GM18951 (cell line): ENCODE data around the gene GTF3C6.
A peak's percentile ranks its signal among the peaks of the same experiment; 100 is the strongest.

Experiments
- POLR2A ChIP-seq: IDR thresholded peaks from 4 replicates; pipeline ENCODE4 v1.6.1; 2011; ENCODE audit warnings: mild to moderate bottlenecking; ENCODE audit not compliant: insufficient read length, insufficient read depth; ENCODE audit errors: extremely low read depth
- in situ Hi-C: fragments of 300-500 bp; cut with MboI; formaldehyde crosslinking; loops from one replicate; pipeline ENCODE4 v1.12.0; 2022; ENCODE audit warnings: low sequenced_read_pairs, mixed read lengths, inconsistent platforms; ENCODE audit not compliant: unreplicated experiment

Gene GTF3C6, protein sequence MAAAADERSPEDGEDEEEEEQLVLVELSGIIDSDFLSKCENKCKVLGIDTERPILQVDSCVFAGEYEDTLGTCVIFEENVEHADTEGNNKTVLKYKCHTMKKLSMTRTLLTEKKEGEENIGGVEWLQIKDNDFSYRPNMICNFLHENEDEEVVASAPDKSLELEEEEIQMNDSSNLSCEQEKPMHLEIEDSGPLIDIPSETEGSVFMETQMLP

DNA sequence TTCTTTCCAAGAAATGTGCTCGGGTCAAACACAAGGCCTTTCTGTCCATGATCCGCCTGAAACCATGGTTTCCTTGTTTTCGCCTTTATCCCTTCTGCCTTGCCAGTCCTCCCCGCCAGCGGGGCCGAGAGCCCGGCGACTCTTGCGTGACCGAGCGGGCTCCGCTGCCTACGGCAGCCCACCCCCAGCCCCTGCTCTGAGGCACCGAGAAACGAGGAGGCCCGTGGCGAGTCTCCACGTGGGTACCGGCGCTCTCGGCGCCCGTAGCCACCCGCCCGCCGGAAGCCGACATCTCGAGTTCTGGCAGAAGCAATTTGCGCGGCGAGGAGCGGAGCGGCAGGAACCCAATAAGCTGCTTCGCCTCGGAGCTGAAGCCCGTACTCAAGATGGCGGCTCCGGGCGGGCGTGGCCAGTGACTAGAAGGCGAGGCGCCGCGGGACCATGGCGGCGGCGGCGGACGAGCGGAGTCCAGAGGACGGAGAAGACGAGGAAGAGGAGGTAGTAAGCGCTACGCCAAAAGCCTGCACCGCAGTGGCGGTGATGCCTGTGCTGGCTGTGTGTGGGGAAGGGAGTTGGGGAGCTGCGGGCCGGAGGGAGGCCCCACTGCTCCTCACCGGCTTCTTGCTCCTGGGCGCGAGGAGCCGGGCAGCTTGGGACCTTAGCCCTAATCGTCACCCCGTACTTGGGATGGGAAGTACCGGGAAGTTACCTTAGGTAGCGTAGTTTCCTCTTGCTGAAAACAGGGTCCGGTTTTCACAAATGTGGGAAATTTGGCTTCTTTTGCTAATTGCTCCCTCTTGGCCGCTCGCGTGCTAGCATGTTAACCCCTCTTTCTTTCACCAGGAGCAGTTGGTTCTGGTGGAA lies at the start of gene GTF3C6:
Gene GTF3C6, plus strand, starts transcription at position 378 of the 864 bp plus-strand sequence. Its CDS starts 64 bp downstream, at position 442.
- peak; percentile 97 for TF ChIP-seq POLR2A
- in situ Hi-C loops = no loop called here

DNA sequence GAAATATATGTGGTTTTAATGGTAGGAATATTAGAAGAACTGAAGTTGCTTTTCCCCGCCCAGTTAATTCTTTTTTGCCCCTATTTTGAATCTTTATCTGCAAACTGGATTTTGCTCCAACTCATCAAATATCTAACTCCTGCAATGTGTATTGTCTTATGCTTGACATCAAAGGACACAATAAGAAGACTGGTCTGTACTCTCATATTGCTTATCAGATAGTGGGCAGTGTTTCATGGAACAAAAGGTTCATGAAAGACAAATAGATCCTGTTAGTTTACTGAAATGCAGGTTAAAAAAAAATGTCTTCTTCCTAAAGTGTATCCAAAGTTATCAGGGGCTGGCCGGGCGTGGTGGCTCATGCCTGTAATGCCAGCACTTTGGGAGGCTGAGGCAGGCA lies 27.7 kb upstream of the GTF3C6 start:
- TF ChIP-seq POLR2A = no peak
- in situ Hi-C loops = no loop called here

DNA sequence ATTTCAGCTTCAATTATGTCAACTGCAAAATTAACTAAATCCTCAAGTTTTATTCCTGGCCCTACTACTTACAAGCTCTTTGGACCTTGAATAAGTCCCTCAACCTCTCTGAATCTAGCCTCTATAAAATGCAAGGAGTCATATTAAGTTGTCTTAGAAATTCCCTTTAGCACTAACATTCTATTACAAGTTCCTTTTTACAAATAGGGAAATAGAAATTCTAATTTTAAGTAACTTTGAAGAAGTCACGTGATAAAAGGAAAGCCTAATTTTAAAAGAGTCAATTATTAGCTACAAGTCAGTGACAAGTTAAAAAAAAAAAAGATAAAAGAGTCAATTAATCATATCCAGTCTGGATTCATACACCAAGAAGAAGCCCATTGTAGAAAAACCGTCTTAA lies 24.6 kb upstream of the GTF3C6 start:
- no peak for TF ChIP-seq POLR2A
- in situ Hi-C loops = no loop called here

DNA sequence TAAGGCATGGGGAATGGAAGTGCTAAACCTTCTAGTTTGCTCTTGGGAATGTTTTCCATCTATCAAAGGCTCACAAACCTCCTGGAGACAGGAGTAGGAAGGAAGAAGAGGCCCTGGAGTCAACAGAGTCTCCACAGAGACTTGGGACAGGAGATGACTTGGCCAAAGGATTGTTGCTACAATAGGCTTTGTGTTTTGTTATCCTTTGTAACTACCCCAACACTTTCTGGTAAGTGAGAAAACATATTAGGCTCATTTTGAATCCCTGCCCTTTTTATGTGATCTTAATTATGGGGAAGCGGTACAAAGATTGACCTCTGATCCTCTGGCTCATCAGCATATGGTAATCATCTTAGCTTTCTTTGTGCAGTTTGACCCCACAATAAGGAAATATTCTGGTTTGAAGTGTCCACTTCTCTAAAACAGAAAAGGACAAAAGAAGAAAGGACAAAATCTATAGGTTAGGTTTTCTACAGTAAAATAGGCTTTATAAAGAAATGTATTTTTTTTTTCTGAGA lies 24.1 kb upstream of the GTF3C6 start:
- no peak for TF ChIP-seq POLR2A
- in situ Hi-C loops = no loop called here

DNA sequence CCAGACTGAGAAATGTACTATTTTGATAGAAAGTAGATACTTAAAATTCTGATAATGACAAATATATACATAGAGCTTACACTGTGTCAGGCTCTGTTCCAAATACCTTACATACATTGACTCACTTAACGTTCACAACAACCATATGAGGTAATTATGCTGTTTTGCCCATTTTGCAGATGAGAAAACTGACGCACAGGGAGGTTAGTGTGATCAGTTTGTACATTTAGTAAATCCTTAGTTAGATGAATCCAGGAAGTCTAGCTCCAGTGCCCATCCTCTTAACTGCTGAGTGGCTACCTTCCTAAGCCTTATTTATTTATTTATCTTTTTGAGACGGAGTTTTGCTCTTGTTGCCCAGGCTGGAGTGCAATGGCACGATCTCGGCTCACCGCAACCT lies 23.3 kb upstream of the GTF3C6 start:
- TF ChIP-seq POLR2A = no peak
- in situ Hi-C loops = no loop called here

DNA sequence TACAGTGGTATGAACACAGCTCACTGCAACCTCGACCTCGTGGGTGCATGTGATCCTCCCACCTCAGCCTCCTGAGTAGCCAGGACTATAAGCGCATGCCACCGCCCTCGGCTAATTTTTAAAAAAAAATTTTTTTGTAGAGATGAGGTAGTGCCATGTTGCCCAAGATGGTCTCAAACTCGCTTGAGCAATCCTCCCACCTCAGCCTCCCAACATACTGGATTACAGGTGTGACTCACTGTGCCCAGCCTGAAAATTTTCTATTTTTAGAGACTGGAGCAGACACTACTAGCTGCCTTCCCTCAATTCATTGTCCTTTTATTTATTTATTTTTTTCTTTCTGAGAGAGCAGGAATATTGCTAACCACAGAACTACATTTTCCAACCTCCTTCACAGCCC lies 20.3 kb upstream of the GTF3C6 start:
- no peak for TF ChIP-seq POLR2A
- in situ Hi-C loops = no loop called here

DNA sequence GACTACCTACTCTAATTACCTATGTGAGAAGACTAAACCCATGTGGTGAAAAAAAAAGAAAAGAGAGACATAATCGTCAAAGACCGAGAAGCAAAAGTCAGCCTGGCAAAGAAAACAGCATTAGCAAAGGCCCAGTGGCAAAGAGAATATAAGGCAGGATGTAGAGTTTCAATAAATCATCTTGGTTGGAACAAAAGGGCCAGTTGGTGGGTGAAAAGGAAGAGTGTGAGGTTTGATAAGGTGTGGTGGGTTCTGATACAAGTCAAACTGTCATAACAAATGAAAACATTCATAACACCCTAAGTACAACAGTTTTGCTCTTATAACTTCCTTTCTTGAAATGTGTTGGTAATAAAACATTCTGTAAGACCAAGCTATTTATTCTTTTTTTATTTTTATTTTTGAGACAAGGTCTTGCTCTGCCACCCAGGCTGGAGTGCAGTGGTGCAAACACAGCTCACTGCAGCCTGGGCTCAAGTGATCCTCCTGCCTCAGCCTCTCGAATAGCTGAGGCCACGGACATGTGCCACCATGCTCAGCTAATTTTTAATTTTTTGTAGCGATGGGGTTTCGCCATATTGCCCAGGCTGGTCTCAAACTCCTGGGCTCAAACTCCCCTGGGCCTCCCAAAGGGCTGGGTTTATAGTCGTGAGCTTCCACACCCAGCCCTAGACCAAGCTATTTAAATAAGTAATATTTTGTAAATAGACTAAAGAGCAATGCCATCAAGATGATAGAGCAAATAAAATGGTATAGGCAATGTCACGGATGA lies 18.9 kb upstream of the GTF3C6 start:
- TF ChIP-seq POLR2A = no peak
- in situ Hi-C loops = loop anchor here (10.0 kb wide), 2 partner anchors 255 to 415 kb away; no protein-coding TSS in a partner anchor

DNA sequence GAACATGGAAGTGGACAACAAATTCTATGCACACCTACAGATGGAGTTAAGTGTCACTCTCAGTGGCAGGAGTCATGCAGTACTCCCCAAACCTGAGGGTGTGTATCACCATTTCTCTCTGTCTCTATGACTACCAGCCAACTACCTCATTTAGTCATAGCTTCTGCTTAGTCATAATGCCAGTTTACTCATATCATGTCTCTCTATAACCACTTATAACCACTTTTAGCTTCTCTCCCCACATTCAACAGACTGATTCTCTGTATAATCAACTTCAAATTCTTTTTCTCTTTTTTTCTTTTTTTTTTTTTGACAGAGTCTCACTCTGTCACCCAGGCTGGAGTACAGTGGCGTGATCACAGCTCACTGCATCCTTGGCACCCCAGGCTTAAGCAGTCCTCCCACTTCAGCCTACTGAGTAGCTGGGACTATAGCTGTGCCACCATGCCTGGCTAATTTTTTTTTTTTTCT lies 13.8 kb upstream of the GTF3C6 start:
- in situ Hi-C loops = loop anchor here (10.0 kb wide), 2 partner anchors 260 to 420 kb away; no protein-coding TSS in a partner anchor
- TF ChIP-seq POLR2A = no peak

DNA sequence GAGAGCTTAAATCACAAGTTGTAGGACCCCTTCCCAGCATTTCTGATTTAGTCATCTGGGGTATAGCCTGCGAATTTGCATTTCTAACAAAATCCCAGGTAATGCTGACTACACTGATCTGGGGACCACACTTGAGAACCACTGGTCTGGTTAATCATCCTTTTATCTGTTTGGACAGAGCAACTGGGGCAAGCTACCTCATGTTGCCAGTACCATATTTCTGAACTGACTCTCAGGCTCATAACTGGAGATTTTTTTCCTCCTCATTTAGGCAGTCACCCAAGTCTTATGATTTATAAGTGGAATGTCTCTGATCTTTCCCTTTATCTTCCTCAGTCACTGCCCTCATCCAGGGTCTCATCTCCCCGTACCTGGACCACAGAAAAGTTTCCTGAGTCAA lies 12.0 kb upstream of the GTF3C6 start:
- in situ Hi-C loops = loop anchor here (10.0 kb wide), 2 partner anchors 262 to 422 kb away; no protein-coding TSS in a partner anchor
- no peak for TF ChIP-seq POLR2A

DNA sequence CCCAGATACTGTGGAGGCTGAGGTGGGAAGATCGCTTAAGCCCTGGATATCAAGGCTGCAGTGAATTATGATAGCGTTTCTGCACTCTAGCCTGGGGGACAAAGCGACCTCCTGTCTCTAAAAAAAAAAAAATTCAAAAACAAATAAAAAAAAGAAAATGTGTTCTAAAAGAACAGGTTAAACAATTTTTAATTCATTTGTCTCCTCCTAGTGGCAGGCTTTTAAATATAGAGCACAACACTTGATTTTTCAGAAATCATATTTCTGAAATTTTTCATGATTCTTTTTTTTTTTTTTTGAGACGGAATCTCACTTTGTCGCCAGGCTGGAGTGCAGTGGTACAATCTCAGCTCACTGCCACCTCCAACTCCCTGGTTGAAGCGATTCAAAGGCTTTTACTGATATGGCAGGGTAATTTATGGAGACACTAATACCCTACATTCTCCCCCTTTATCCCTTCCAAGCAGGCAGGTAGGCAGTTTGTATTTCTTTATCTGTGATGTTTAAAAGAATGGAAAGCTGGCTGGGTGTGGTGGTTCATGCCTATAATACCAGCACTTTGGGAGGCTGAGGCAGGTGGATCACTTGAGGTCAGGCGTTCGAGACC lies 8.7 kb upstream of the GTF3C6 start:
- no peak for TF ChIP-seq POLR2A
- in situ Hi-C loops = loop anchor here (10.0 kb wide), 2 partner anchors 265 to 425 kb away; no protein-coding TSS in a partner anchor

DNA sequence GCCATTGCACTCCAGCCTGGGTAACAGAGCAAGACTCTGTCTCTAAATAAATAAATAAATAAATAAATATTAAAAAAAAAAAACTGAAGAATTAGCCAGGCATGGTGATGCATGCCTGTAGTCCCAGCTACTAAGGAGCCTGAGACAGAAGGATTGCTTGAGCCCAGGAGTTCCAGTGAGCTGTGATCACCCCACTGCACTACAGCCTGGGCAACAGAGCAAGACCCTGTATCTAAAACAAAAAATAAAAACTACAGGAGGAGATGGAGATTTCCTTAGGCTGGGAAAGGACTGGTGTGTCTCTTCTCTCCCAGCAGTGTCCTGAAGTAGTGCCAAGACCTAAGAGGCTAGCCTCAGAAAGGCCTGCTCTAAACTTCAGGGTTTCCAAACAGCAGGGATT lies 8.1 kb upstream of the GTF3C6 start:
- in situ Hi-C loops = no loop called here
- no peak for TF ChIP-seq POLR2A

DNA sequence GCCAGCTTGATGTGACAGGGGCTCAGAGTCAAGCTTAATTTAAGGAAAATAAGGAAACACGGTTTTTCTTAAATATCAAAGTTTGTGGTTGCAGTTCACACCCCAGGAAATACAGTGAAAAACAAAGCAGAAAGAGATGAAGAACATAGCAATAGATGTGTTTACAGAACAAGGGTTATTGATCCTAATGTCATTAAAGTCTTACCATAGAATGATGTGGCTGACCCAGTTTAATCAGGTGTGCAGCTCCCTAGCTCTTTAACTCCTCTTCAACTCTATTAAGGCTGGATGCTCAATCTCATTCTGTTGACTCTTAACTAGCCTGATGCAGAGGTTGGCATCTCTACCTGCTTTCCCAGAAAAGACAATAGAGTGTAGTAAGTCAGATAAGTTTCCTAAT lies 7.5 kb upstream of the GTF3C6 start:
- in situ Hi-C loops = no loop called here
- no peak for TF ChIP-seq POLR2A
